H1 (cell line): ENCODE data around the gene CEP70. TPM values are rescaled to one million over a fixed set of nuclear protein-coding genes. Genes with fewer than 3 reads are reported as not detected.

Experiments
- CTCF ChIA-PET: fragments of 300-600 bp; sonication (Branson Sonifier 250); formaldehyde crosslinking; loops from one replicate; lab custom pipeline; 2021; ENCODE audit not compliant: partially characterized antibody; lab: Charles Lee
- POLR2A ChIA-PET: fragments of 300-600 bp; sonication (Branson Sonifier 250); formaldehyde crosslinking; loops from one replicate; lab custom pipeline; 2021; ENCODE audit warnings: inconsistent platforms; ENCODE audit not compliant: partially characterized antibody; lab: Charles Lee
- DNase-seq, 2 experiments: peaks; one replicate each; pipeline versions ENCODE4 v3.0.0 to v3.0.0-alpha.2; 2010 to 2022; ENCODE audit warnings: low spot score in 2 of 2, low read depth in 1 of 2, mixed read lengths in 1 of 2
- FAIRE-seq: peaks from 2 replicates; lab custom pipeline; 2011; peaks lifted over from hg19 to GRCh38; lab: Jason Lieb, UNC
- H2AFZ ChIP-seq: 2 replicates; pipeline ENCODE4 v1.8.1; 2012; ENCODE audit warnings: low read length, inconsistent platforms
- H2AK5ac ChIP-seq: 2 replicates; pipeline ENCODE4 v1.6.1; 2013; ENCODE audit warnings: low read depth, low read length
- H2BK120ac ChIP-seq: replicated peaks from 2 replicates; pipeline ENCODE3; 2013; ENCODE audit warnings: low read depth, low read length, inconsistent platforms
- H2BK12ac ChIP-seq: 2 replicates; pipeline ENCODE4 v1.6.1; 2013; ENCODE audit warnings: low read depth, low read length
- H2BK15ac ChIP-seq: 2 replicates; pipeline ENCODE4 v1.6.1; 2013; ENCODE audit warnings: low read length
- H2BK20ac ChIP-seq: 2 replicates; pipeline ENCODE4 v1.6.1; 2013; ENCODE audit warnings: low read length
- H2BK5ac ChIP-seq: 2 replicates; pipeline ENCODE4 v1.6.1; 2013; ENCODE audit warnings: low read depth, low read length
- H3K14ac ChIP-seq: 2 replicates; pipeline ENCODE4 v1.6.1; 2013; ENCODE audit warnings: inconsistent platforms; ENCODE audit not compliant: insufficient read length
- H3K18ac ChIP-seq: 2 replicates; pipeline ENCODE4 v1.6.1; 2013; ENCODE audit warnings: low read length; ENCODE audit errors: extremely low read depth
- H3K23ac ChIP-seq: 2 replicates; pipeline ENCODE4 v1.6.1; 2013; ENCODE audit warnings: inconsistent platforms; ENCODE audit not compliant: insufficient read length
- H3K23me2 ChIP-seq: 2 replicates; pipeline ENCODE4 v1.6.1; 2013; ENCODE audit warnings: low read depth, low read length
- H3K27ac ChIP-seq: 2 replicates; pipeline ENCODE4 v1.6.1; 2011; ENCODE audit warnings: low read depth, low read length, inconsistent platforms
- H3K27me3 ChIP-seq, 4 experiments: replicated peaks in 1 of 4; 1 replicate in 1 of 4; 2 replicates in 3 of 4; pipeline versions ENCODE4 v1.6.1 to v1.8.1; 2011 to 2013; ENCODE audit warnings: low read length in 3 of 4, mild to moderate bottlenecking in 3 of 4, inconsistent platforms in 2 of 4, mixed read lengths in 2 of 4, moderate library complexity in 1 of 4; ENCODE audit not compliant: control insufficient read depth in 3 of 4, insufficient read depth in 3 of 4; ENCODE audit errors: extremely low read depth in 1 of 4
- H3K36me3 ChIP-seq, 4 experiments: 2 replicates each; pipeline versions ENCODE4 v1.6.1 to v1.8.1; 2011 to 2013; ENCODE audit warnings: mild to moderate bottlenecking in 4 of 4, low read length in 3 of 4, moderate library complexity in 2 of 4, control low read depth in 1 of 4, inconsistent platforms in 1 of 4; ENCODE audit not compliant: insufficient read depth in 4 of 4, control insufficient read depth in 2 of 4
- H3K4ac ChIP-seq: replicated peaks from 2 replicates; pipeline ENCODE3; 2013; ENCODE audit warnings: low read length, low read depth, mixed read lengths, inconsistent platforms; ENCODE audit not compliant: insufficient read length
- H3K4me1 ChIP-seq, 4 experiments: replicated peaks in 1 of 4; 1 replicate in 1 of 4; 2 replicates in 3 of 4; pipeline versions ENCODE4 v1.6.1 to v1.8.1; 2011 to 2013; ENCODE audit warnings: low read length in 3 of 4, inconsistent platforms in 2 of 4, mixed read lengths in 1 of 4; ENCODE audit not compliant: insufficient read depth in 4 of 4, control insufficient read depth in 3 of 4
- H3K4me2 ChIP-seq, 2 experiments: 2 replicates each; pipeline versions ENCODE4 v1.6.1 to v1.8.1; 2011 to 2013; ENCODE audit warnings: low read depth in 2 of 2, low read length in 2 of 2, control low read depth in 1 of 2, inconsistent platforms in 1 of 2, mild to moderate bottlenecking in 1 of 2; ENCODE audit not compliant: insufficient read depth in 1 of 2
- H3K4me3 ChIP-seq, 4 experiments: fragments of 200-600, 300-600 bp in 1 of 4; sonication (generic), shearing (Covaris generic), sonication (Bioruptor Twin) in 1 of 4; 2 replicates each; pipeline versions ENCODE4 v1.5.1 to v1.8.1; 2011 to 2016; ENCODE audit warnings: low read length in 4 of 4, low read depth in 3 of 4, control low read depth in 2 of 4, inconsistent platforms in 2 of 4, mild to moderate bottlenecking in 2 of 4, mixed read lengths in 1 of 4, moderate library complexity in 1 of 4; ENCODE audit not compliant: insufficient read depth in 2 of 4; ENCODE audit errors: extremely low read depth in 1 of 4
- H3K56ac ChIP-seq: replicated peaks from 2 replicates; pipeline ENCODE3; 2013; ENCODE audit warnings: low read depth, mild to moderate bottlenecking, mixed read lengths, low read length, inconsistent platforms; ENCODE audit not compliant: insufficient read length
- H3K79me1 ChIP-seq: 2 replicates; pipeline ENCODE4 v1.6.1; 2013; ENCODE audit warnings: low read depth, low read length, control low read depth
- H3K79me2 ChIP-seq, 2 experiments: 2 replicates each; pipeline versions ENCODE4 v1.6.1 to v1.8.1; 2012 to 2013; ENCODE audit warnings: low read length in 2 of 2, mild to moderate bottlenecking in 2 of 2, inconsistent platforms in 1 of 2; ENCODE audit not compliant: insufficient read depth in 2 of 2, control insufficient read depth in 1 of 2
- H3K9ac ChIP-seq, 4 experiments: replicated peaks in 1 of 4; 1 replicate in 1 of 4; 2 replicates in 3 of 4; pipeline versions ENCODE4 v1.6.1 to v1.8.1; 2011 to 2013; ENCODE audit warnings: low read depth in 3 of 4, low read length in 3 of 4, control low read depth in 2 of 4, mild to moderate bottlenecking in 2 of 4, moderate library complexity in 2 of 4, inconsistent platforms in 1 of 4; ENCODE audit errors: extremely low read depth in 1 of 4
- H3K9me3 ChIP-seq, 2 experiments: 2 replicates each; pipeline versions ENCODE4 v1.6.1 to v1.8.1; 2012 to 2013; ENCODE audit warnings: mild to moderate bottlenecking in 2 of 2, moderate library complexity in 2 of 2, control low read depth in 1 of 2, inconsistent platforms in 1 of 2, low read depth in 1 of 2, low read length in 1 of 2, mixed read lengths in 1 of 2; ENCODE audit not compliant: insufficient read depth in 2 of 2
- H4K20me1 ChIP-seq, 2 experiments: replicated peaks in 1 of 2; 2 replicates each; pipeline versions ENCODE3 to v1.8.1; 2011 to 2013; ENCODE audit warnings: inconsistent platforms in 2 of 2, low read length in 2 of 2, mild to moderate bottlenecking in 1 of 2; ENCODE audit not compliant: insufficient read depth in 2 of 2, control insufficient read depth in 1 of 2
- H4K5ac ChIP-seq: 2 replicates; pipeline ENCODE4 v1.6.1; 2013; ENCODE audit warnings: low read length, low read depth, mixed read lengths, inconsistent platforms; ENCODE audit not compliant: insufficient read length
- H4K8ac ChIP-seq: 2 replicates; pipeline ENCODE4 v1.8.0; 2013; ENCODE audit warnings: mild to moderate bottlenecking, moderate library complexity, low read length, inconsistent platforms; ENCODE audit not compliant: insufficient read depth; ENCODE audit errors: extremely low read depth
- H4K91ac ChIP-seq: replicated peaks from 2 replicates; pipeline ENCODE3; 2013; ENCODE audit warnings: low read length, mixed read lengths, inconsistent platforms; ENCODE audit not compliant: insufficient read length
- CBX5 ChIP-seq: fragments of 300-800, 300-1000 bp; sonication (generic); IDR thresholded peaks from 2 replicates; pipeline ENCODE4 v1.7.1; 2016; ENCODE audit warnings: antibody characterized with exemption, low read length, low read depth
- CBX8 ChIP-seq: fragments of 300-800, 300-1000 bp; sonication (generic); IDR thresholded peaks from 2 replicates; pipeline ENCODE4 v1.7.1; 2016; ENCODE audit warnings: low read depth, low read length, borderline replicate concordance
- EZH2 ChIP-seq: fragments of 200-600 bp; sonication (generic); IDR thresholded peaks from 2 replicates; pipeline ENCODE4 v1.7.1; 2012; ENCODE audit warnings: low read depth, mild to moderate bottlenecking, moderate library complexity, low read length, inconsistent platforms; ENCODE audit not compliant: severe bottlenecking
- GABPA ChIP-seq: IDR thresholded peaks from 2 replicates; pipeline ENCODE4 v1.6.1; 2011; ENCODE audit warnings: mild to moderate bottlenecking, low read length, moderate library complexity, borderline replicate concordance; ENCODE audit not compliant: insufficient read depth
- JUN ChIP-seq: IDR thresholded peaks from 2 replicates; pipeline ENCODE4 v1.6.1; 2011; ENCODE audit warnings: low read depth, mild to moderate bottlenecking, improper control_type of control experiment, low read length
- PHF8 ChIP-seq: fragments of 200-600 bp; sonication (generic); conservative IDR thresholded peaks from 2 replicates; pipeline ENCODE4 v1.7.1; 2012; ENCODE audit warnings: low read depth, mild to moderate bottlenecking, inconsistent platforms, low read length, moderate library complexity
- SAP30 ChIP-seq: fragments of 300-600 bp; sonication (generic); IDR thresholded peaks from 2 replicates; pipeline ENCODE4 v1.7.1; 2012; ENCODE audit warnings: low read length, moderate library complexity, mild to moderate bottlenecking, inconsistent platforms; ENCODE audit not compliant: insufficient read depth, insufficient replicate concordance
- SIX5 ChIP-seq: IDR thresholded peaks from 2 replicates; pipeline ENCODE4 v1.6.1; 2011; ENCODE audit warnings: mild to moderate bottlenecking, low read depth, low read length
- TAF7 ChIP-seq: optimal IDR thresholded peaks from 2 replicates; pipeline ENCODE3; 2011; ENCODE audit warnings: low read depth, mild to moderate bottlenecking, inconsistent platforms, low read length, moderate library complexity, borderline replicate concordance
- TBP ChIP-seq: IDR thresholded peaks from 2 replicates; pipeline ENCODE4 v1.6.1; 2011; ENCODE audit warnings: low read depth, low read length, improper control_type of control experiment
- TEAD4 ChIP-seq: IDR thresholded peaks from 2 replicates; pipeline ENCODE4 v1.6.1; 2012; ENCODE audit warnings: low read depth, low read length, inconsistent platforms, mixed read lengths
- YY1 ChIP-seq: IDR thresholded peaks from 2 replicates; pipeline ENCODE4 v1.6.1; 2011; ENCODE audit warnings: low read depth, mild to moderate bottlenecking, low read length
- ZNF274 ChIP-seq: IDR thresholded peaks from 2 replicates; pipeline ENCODE4 v1.7.0; 2012; ENCODE audit warnings: low read length, borderline replicate concordance; ENCODE audit errors: extremely low read depth
- polyA plus RNA-seq, 7 experiments: library from polyadenylated mRNA; depleted of rRNA in 3 of 7; stranded (reverse) in 5 of 7; unstranded in 2 of 7; fragments of >200 nt in 5 of 7; fragments of 200-250 nt in 2 of 7; gene quantifications; 1 replicate in 5 of 7; 2 replicates in 1 of 7; 4 replicates in 1 of 7; pipeline versions ENCODE4 v1.2.1 to v1.2.3, GENCODE V29; 2011 to 2013; ENCODE audit warnings: missing spikeins in 2 of 7, mixed read lengths in 2 of 7
- total RNA-seq: library from RNA; stranded (reverse); fragmentation: NEBNext Ultra II Directional; extraction: Animal tissue kit (Norgen Biotek cat#: 25700); gene quantifications from 2 replicates; pipeline ENCODE4 v1.2.1, GENCODE V29; 2021
- TF ChIP-seq, protein P1 (sequence below): IDR thresholded peaks from 2 replicates; pipeline ENCODE4 v1.6.1; 2012; ENCODE audit warnings: low read length, inconsistent platforms

CEP70 gene
- total and polyA plus RNA-seq, 2 of the 8 experiments (the other 6 are each of a cell fraction or from before 2014, with no cell fraction given) = 3.9 to 26.2 TPM

DNA sequence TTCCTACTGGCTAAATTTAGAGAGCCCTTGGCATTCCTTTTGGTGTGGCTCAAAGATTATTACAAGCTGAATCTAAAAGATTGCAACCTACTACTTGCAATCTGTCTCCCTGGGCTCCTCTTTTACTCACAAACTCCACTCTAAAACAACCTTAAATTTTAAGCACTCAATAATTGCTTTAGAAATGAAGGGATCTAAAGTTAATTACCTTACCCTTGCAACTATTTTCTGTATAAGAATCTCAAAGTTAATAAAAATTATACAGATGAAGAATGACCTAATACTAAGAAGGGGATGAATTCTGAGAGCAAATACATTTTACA, 99.5 kb downstream of the CEP70 start:
- CTCF ChIA-PET = no interaction called here
- Histone ChIP-seq H2AK5ac (no peak overlapping the region), H2AFZ (no peak overlapping the region)
- TF ChIP-seq, protein P1, sequence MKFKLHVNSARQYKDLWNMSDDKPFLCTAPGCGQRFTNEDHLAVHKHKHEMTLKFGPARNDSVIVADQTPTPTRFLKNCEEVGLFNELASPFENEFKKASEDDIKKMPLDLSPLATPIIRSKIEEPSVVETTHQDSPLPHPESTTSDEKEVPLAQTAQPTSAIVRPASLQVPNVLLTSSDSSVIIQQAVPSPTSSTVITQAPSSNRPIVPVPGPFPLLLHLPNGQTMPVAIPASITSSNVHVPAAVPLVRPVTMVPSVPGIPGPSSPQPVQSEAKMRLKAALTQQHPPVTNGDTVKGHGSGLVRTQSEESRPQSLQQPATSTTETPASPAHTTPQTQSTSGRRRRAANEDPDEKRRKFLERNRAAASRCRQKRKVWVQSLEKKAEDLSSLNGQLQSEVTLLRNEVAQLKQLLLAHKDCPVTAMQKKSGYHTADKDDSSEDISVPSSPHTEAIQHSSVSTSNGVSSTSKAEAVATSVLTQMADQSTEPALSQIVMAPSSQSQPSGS = no peak
- TF ChIP-seq GABPA = no peak
- no peak for TF ChIP-seq PHF8
- TF ChIP-seq TAF7 = no peak
- no peak for TF ChIP-seq EZH2
- no peak for TF ChIP-seq TBP
- TF ChIP-seq SAP30 = no peak
- TF ChIP-seq ZNF274 = no peak
- TF ChIP-seq YY1 = no peak
- TF ChIP-seq TEAD4 = no peak
- no peak for TF ChIP-seq SIX5
- no peak for TF ChIP-seq CBX8
- no peak for TF ChIP-seq CBX5
- TF ChIP-seq JUN = no peak

More for the DNA sequence above, 99.5 kb downstream of the CEP70 start:
- POLR2A ChIA-PET = no interaction called here
- H2BK12ac ChIP-seq = no peak overlapping the region
- no peaks in the 10 kb centered on the region for H4K20me1 ChIP-seq
- H3K56ac ChIP-seq = no peak overlapping the region
- no peak overlapping the region for H2BK120ac ChIP-seq
- H3K4ac ChIP-seq = no peak overlapping the region
- H3K79me1 ChIP-seq = no peaks in the 10 kb centered on the region
- H3K14ac ChIP-seq = no peak overlapping the region
- no peak overlapping the region for H4K91ac ChIP-seq
- H3K79me2 ChIP-seq = no peaks in the 10 kb centered on the region
- no peak overlapping the region for H2BK15ac ChIP-seq
- peaks cover 0 to 4% (median 0%) of the 10 kb centered on the region in 4 experiments; a peak in 2 of 8 replicates for H3K36me3 ChIP-seq
- FAIRE-seq (no peak), DNase-seq (no peak)
- H3K23me2 ChIP-seq = no peaks in the 10 kb centered on the region
- H3K18ac ChIP-seq = no peak overlapping the region
- H4K5ac ChIP-seq = no peak overlapping the region
- peaks cover 0 to 3% of the 10 kb centered on the region in 2 experiments; a peak in 1 of 4 replicates for H3K9me3 ChIP-seq
- no peak overlapping the region for H3K4me2 ChIP-seq
- no peaks in the 10 kb centered on the region for H3K27me3 ChIP-seq
- no peak overlapping the region for H3K27ac ChIP-seq
- no peak overlapping the region for H3K23ac ChIP-seq
- H4K8ac ChIP-seq = no peak overlapping the region
- no peak overlapping the region for H3K4me3 ChIP-seq
- H2BK5ac ChIP-seq = no peak overlapping the region
- no peak overlapping the region for H2BK20ac ChIP-seq
- H3K4me1 ChIP-seq = peaks cover 0 to 6% (median 2%) of the 10 kb centered on the region in 4 experiments; a peak in 2 of 7 replicates
- H3K9ac ChIP-seq = no peak overlapping the region
